Right ventricle myocardium superior (tissue), 1 donor: ENCODE data around the gene FCMR. TPM values are rescaled to one million over a fixed set of nuclear protein-coding genes. Genes with fewer than 3 reads are reported as not detected.
"Not testable (repeated sequence)": the region's sequence is repeated elsewhere in the genome, so short reads cannot be mapped to it uniquely, and the experiment has no call there.

Source experiments
- ATAC-seq: fragments of 200-7000 bp; cut with Tn5 transposase; one replicate; pipeline ENCODE4 v1.9.1; 2020; ENCODE audit warnings: mild to moderate bottlenecking; ENCODE audit not compliant: poor library complexity
- DNase-seq: peaks from one replicate; pipeline ENCODE4 v3.0.0-alpha.2; 2020
- intact Hi-C: fragments of 100-400 bp; cut with DNase I; formaldehyde crosslinking; loops from one replicate; pipeline ENCODE4 v1.11.2; 2022
- total RNA-seq: library from RNA; stranded (reverse); fragmentation: NEBNext Ultra II Directional; extraction: Animal tissue kit (Norgen Biotek cat#: 25700); gene quantifications from one replicate; pipeline ENCODE4 v1.2.1, GENCODE V29; 2021
- donor health status: DM: no; HTN: yes; CAD: no; lungs with severe emphysema.

Gene FCMR
- total RNA-seq, 1 donor from 2014 or later = 3.2 TPM

- ATAC-seq = no peak
- no peak for DNase-seq
- intact Hi-C loops = no loop called here
These were observed 61.6 kb downstream of the FCMR start for GRCh38 chr1:206860165-206860564.

GRCh38 chr1:206859082-206859521 is 62.6 kb downstream of the FCMR start:
- intact Hi-C loops = no loop called here
- ATAC-seq = no peak
- no peak for DNase-seq

- intact Hi-C loops = no loop called here
- DNase-seq (no peak), ATAC-seq (no peak)
These were observed 64.9 kb downstream of the FCMR start for GRCh38 chr1:206856674-206857464.

GRCh38 chr1:206855859-206856258 is 65.9 kb downstream of the FCMR start:
- intact Hi-C loops = no loop called here
- DNase-seq (no peak), ATAC-seq (no peak)

- intact Hi-C loops = no loop called here
- ATAC-seq (no peak), DNase-seq (no peak)
These were observed 67.2 kb downstream of the FCMR start for GRCh38 chr1:206854401-206855129.

GRCh38 chr1:206853696-206854095 is 68.0 kb downstream of the FCMR start:
- intact Hi-C loops, DNase-seq, ATAC-seq: not testable (repeated sequence)

Other genes starting within 250 kb of the FCMR start
- gene MAPKAPK2, start 237.0 kb downstream of the FCMR start, total RNA-seq = 200 TPM
- not detected for gene IL19, start 151.2 kb downstream of the FCMR start, total RNA-seq
- 0.43 TPM for gene IL10, start 149.4 kb downstream of the FCMR start, total RNA-seq
- not detected for gene IL20, start 56.3 kb downstream of the FCMR start, total RNA-seq
- not detected for gene IL24, start 24.5 kb downstream of the FCMR start, total RNA-seq
- 0.13 TPM for gene PIGR, start 24.5 kb upstream of the FCMR start, total RNA-seq
- gene FCAMR, start 48.5 kb upstream of the FCMR start, total RNA-seq = not detected
- gene C1orf116, start 110.8 kb upstream of the FCMR start, total RNA-seq = 0.81 TPM
- gene YOD1, start 129.3 kb upstream of the FCMR start, total RNA-seq = 4.0 TPM
- gene PFKFB2, start 131.3 kb upstream of the FCMR start, total RNA-seq = 77.9 TPM
- gene C4BPB, start 166.9 kb upstream of the FCMR start, total RNA-seq = 0.46 TPM
- 0.08 TPM for gene C4BPA, start 182.3 kb upstream of the FCMR start, total RNA-seq